Sigmoid colon (tissue), 7 donors: ENCODE data around the gene PRSS8. TPM values are rescaled to one million over a fixed set of nuclear protein-coding genes. Genes with fewer than 3 reads are reported as not detected.
A peak's percentile ranks its signal among the peaks of the same experiment; 100 is the strongest.
"Not testable (repeated sequence)": the region's sequence is repeated elsewhere in the genome, so short reads cannot be mapped to it uniquely, and the experiment has no call there.

Experiments used
- DNase-seq: peaks from one replicate; pipeline ENCODE4 v3.0.0-alpha.2; 2019
- H3K27ac ChIP-seq, 4 donors: fragments of 200-600 bp; sonication (generic); one replicate each; pipeline ENCODE4 v1.5.1; 2016 to 2019; ENCODE audit warnings: mild to moderate bottlenecking in 1 of 4
- H3K27me3 ChIP-seq, 3 donors: fragments of 200-600 bp; sonication (generic); one replicate each; pipeline ENCODE4 v1.5.1; 2019; ENCODE audit warnings: mild to moderate bottlenecking in 1 of 3
- H3K36me3 ChIP-seq, 4 donors: fragments of 200-600 bp; sonication (generic); one replicate each; pipeline ENCODE4 v1.5.1; 2016 to 2019
- H3K4me1 ChIP-seq, 4 donors: fragments of 200-600 bp; sonication (generic); one replicate each; pipeline ENCODE4 v1.5.1; 2017 to 2019
- H3K4me3 ChIP-seq, 4 donors: fragments of 200-600 bp; sonication (generic); one replicate each; pipeline ENCODE4 v1.5.1; 2017 to 2019; ENCODE audit warnings: mild to moderate bottlenecking in 2 of 4, moderate library complexity in 1 of 4
- H3K9me3 ChIP-seq, 4 donors: fragments of 200-600 bp in 3 of 4; sonication (generic) in 3 of 4; one replicate each; pipeline versions ENCODE4 v1.5.1 to v1.6.1; 2013 to 2019
- CTCF ChIP-seq, 4 experiments: fragments of 450-650 bp in 3 of 4; fragments of 200-600 bp in 1 of 4; IDR thresholded peaks; one replicate each; pipeline ENCODE4 v1.5.1; 2016 to 2019; ENCODE audit warnings: antibody characterized with exemption in 4 of 4, mild to moderate bottlenecking in 3 of 4, moderate library complexity in 2 of 4
- EP300 ChIP-seq, 4 donors: sonication (generic); formaldehyde crosslinking; IDR thresholded peaks; one replicate each; pipeline ENCODE4 v1.6.1; 2017; ENCODE audit warnings: antibody characterized with exemption in 4 of 4
- POLR2A ChIP-seq, 2 donors: fragments of 450-650 bp; IDR thresholded peaks; one replicate each; pipeline ENCODE4 v1.6.1; 2016; ENCODE audit warnings: antibody characterized with exemption in 2 of 2, mild to moderate bottlenecking in 2 of 2, moderate library complexity in 2 of 2
- POLR2AphosphoS5 ChIP-seq, 4 donors: sonication (generic); formaldehyde crosslinking; IDR thresholded peaks; one replicate each; pipeline ENCODE4 v1.6.1; 2017; ENCODE audit warnings: antibody characterized with exemption in 4 of 4
- WGBS, 2 donors: extraction: QIAGEN DNeasy Blood & Tissue Kit; methylation state at CpG; one replicate each; pipeline ENCODE4 v1.1.7; 2013; 5-methylcytosine and 5-hydroxymethylcytosine counted together
- intact Hi-C: fragments of 100-400 bp; cut with DNase I; formaldehyde crosslinking; loops from one replicate; pipeline ENCODE4 v1.15.1; 2023
- polyA plus RNA-seq, 3 donors: library from polyadenylated mRNA; stranded (reverse); fragments of 200-250 nt; gene quantifications; one replicate each; pipeline ENCODE4 v1.2.3, GENCODE V29; 2013
- total RNA-seq, 4 donors: library from RNA; depleted of rRNA; stranded (reverse); fragments of >200 nt; gene quantifications; one replicate each; pipeline ENCODE4 v1.1.0, GENCODE V29; 2016
- donor health status: healthy with polysubstance abuse.
- donor health status: Bipolar disorder and iron deficiency.
- donor health status: healthy.

Gene PRSS8
- total and polyA plus RNA-seq, 7 donors = 0.16 to 342 (median 28.9) TPM; not detected in 1

GRCh38 chr16:31181102-31181830 lies 45.7 kb upstream of the PRSS8 start:
- no peak for TF ChIP-seq POLR2AphosphoS5 (IDR thresholded peaks at IDR 0.05)
- no peak for TF ChIP-seq CTCF (IDR thresholded peaks at IDR 0.05)
- TF ChIP-seq POLR2A (IDR thresholded peaks at IDR 0.05) = no peak
- no peak for TF ChIP-seq EP300 (IDR thresholded peaks at IDR 0.05)
- intact Hi-C loops = loop anchor here (10.0 kb wide), 1 partner anchor 694 kb away; the partner anchor contains the start of gene ZNF267
- Histone ChIP-seq H3K27ac (peak overlapping the region; percentile 93 to 99 (median 98)), H3K9me3 (no peaks in the 10 kb centered on the region), H3K27me3 (no peaks in the 10 kb centered on the region), H3K36me3 (peaks cover 27 to 40% (median 37%) of the 10 kb centered on the region in 4 donors), H3K4me1 (peaks cover 0 to 42% (median 40%) of the 10 kb centered on the region in 4 donors), H3K4me3 (peak overlapping the region; percentile 77 to 94 (median 92))
- peak; percentile 70 for DNase-seq
- 4 to 13% methylated on average over 31 of the region's 31 CpGs for WGBS, 2 donors

DNA sequence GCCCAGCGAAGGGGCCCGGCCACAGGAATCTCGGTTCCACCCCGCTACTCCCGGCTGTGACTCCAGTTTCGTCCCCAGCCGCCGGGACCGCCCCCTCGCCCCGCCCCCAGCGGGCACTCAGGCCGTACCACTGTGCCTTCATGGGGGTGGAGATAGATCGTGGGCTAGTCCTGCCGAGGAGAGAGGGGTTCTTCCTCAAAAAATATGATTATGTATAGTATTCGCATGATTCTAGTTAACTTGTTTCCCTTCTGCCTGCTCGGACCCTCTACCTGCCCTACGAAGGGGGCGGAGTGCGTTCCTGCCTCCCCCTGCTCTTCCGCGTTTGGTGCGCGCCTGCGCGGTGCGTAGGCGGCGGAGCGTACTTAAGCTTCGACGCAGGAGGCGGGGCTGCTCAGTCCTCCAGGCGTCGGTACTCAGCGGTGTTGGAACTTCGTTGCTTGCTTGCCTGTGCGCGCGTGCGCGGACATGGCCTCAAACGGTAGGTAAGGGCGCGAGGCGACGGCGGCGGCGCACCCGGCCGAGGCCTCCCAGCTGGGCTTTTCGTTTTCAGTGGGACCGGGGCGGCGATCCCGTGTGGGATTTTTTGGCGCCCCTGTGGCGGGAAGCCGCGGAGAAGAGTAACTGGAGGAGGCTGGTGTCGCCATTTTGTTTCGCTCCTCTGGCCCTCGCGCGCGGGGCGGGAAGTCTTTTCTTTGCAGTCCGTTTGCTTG lies 44.4 kb upstream of the PRSS8 start, which contains the start of gene FUS:
FUS (plus strand) TSS at position 393 of the 713 bp plus-strand sequence; CDS start at position 469, 76 bp downstream.
- Histone ChIP-seq H3K27me3 (no peaks in the 10 kb centered on the region), H3K4me3 (peak within 1 kb of the TSS; percentile 77 to 94 (median 92)), H3K4me1 (peaks cover 0 to 42% (median 40%) of the 10 kb centered on the region in 4 donors), H3K9me3 (no peaks in the 10 kb centered on the region), H3K36me3 (peaks cover 13 to 27% (median 24%) of the 10 kb centered on the region in 4 donors), H3K27ac (peak within 1 kb of the TSS; percentile 93 to 99 (median 98))
- WGBS, 2 donors = 0 to 1% methylated on average over 69 of the region's 69 CpGs
- DNase-seq = peak; percentile 96
- intact Hi-C loops = loop anchor here (1.0 to 10.0 kb wide), 3 partner anchors 38 to 695 kb away; partner anchors contain the start of genes ZNF267 and ZNF843
- TF ChIP-seq EP300 (IDR thresholded peaks at IDR 0.05) = no peak
- TF ChIP-seq POLR2AphosphoS5 (IDR thresholded peaks at IDR 0.05) = peak; percentile 100
- TF ChIP-seq CTCF (IDR thresholded peaks at IDR 0.05) = no peak
- peak; percentile 97 for TF ChIP-seq POLR2A (IDR thresholded peaks at IDR 0.05)

DNA sequence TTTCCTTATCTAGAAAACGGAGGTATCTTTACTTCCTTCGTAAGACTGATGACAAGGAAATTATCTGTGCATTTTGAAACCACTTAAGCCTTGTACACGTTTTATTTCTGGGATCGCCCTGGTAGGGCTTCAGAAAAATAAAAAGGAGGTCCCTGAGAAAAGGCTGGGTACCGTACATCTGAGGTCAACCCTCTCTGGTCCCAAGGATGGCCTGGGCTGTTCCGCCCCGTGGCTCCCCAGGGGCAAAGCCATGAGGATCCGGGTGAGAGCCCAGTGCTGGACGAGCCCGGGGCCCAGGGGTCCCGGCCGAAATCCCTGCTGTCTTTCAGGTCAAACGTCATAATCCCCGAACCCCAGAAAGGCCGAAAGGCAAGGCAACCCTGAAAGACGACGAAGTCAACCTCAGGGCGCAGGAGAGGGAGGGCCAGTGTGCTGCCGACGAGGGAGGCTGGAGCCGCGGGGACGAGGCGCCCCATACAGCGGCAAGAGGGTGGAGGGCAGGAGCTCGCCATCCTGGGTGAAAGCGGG lies 43.8 kb upstream of the PRSS8 start:
- Histone ChIP-seq H3K4me1 (peaks cover 0 to 42% (median 40%) of the 10 kb centered on the region in 4 donors), H3K9me3 (no peaks in the 10 kb centered on the region), H3K27ac (peak overlapping the region; percentile 93 to 99 (median 98)), H3K4me3 (peak overlapping the region; percentile 77 to 94 (median 92)), H3K36me3 (peaks cover 10 to 21% (median 18%) of the 10 kb centered on the region in 4 donors), H3K27me3 (no peaks in the 10 kb centered on the region)
- WGBS, 2 donors = 1 to 2% methylated on average over 27 of the region's 27 CpGs
- TF ChIP-seq CTCF (IDR thresholded peaks at IDR 0.05) (no peak), POLR2AphosphoS5 (IDR thresholded peaks at IDR 0.05) (peak in 1 of 4 donors; percentile 26)
- intact Hi-C loops = loop anchor here (5.0 kb wide), 1 partner anchor 263 kb away; the partner anchor contains the start of gene ZNF843
- DNase-seq = no peak

DNA sequence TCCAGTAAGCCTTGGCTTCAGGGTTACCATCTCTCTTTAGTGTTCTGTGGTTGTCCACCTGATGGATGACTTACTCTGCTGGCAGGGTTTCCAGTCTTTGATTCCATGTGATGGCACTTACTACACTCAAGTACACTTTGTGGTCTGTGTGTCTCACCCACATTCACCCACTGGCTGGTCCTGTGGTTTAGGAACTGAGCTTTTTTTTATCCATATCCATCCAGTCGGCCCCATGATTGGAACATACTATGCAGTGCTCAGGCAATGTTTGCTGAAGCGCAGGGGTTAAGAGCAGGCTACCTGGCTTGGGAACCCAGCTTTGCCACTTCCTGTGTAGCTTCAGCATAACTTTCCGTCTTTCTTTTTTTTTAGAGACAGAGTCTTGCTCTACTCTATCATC lies 41.6 kb upstream of the PRSS8 start:
- intact Hi-C loops = loop anchor here (5.0 kb wide), 1 partner anchor 265 kb away; the partner anchor contains the start of gene ZNF843
- no peaks in the 10 kb centered on the region for H3K36me3 ChIP-seq
- H3K4me1 ChIP-seq = peaks cover 0 to 23% (median 20%) of the 10 kb centered on the region in 4 donors
- H3K27ac ChIP-seq = no peak overlapping the region
- no peak for DNase-seq
- no peak overlapping the region for H3K4me3 ChIP-seq
- H3K27me3 ChIP-seq = no peaks in the 10 kb centered on the region
- WGBS, 2 donors = 50 to 76% methylated on average over 3 of the region's 3 CpGs
- TF ChIP-seq CTCF (IDR thresholded peaks at IDR 0.05) (no peak), POLR2A (IDR thresholded peaks at IDR 0.05) (no peak), POLR2AphosphoS5 (IDR thresholded peaks at IDR 0.05) (no peak), EP300 (IDR thresholded peaks at IDR 0.05) (no peak)
- no peaks in the 10 kb centered on the region for H3K9me3 ChIP-seq

DNA sequence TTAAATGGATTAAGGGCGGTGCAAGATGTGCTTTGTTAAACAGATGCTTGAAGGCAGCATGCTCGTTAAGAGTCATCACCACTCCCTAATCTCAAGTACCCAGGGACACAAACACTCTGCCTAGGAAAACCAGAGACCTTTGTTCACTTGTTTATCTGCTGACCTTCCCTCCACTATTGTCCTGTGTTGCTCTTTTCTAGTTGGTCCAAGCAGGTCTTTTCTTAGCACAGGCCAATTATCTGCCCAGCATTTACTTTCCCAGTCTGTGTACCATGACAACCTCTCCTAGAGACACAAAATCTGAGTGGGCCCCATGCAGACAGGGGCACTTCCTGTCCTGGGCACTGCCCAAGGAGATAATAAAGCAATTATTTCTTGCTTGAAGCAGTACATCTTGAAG lies 34.5 kb upstream of the PRSS8 start:
- no CpG with 5 or more reads among the region's 2 CpGs for WGBS, 2 donors
- intact Hi-C loops, H3K36me3 ChIP-seq, H3K27ac ChIP-seq, DNase-seq, H3K9me3 ChIP-seq, H3K4me3 ChIP-seq, H3K4me1 ChIP-seq, H3K27me3 ChIP-seq: not testable (repeated sequence)
